PC-9 (cell line): ENCODE data around the gene IL1RAP. TPM values are rescaled to one million over a fixed set of nuclear protein-coding genes. Genes with fewer than 3 reads are reported as not detected.

Source experiments
- BruUV-seq: library from RNA; stranded (reverse); fragments of 400-500 nt; replicated peaks from 2 replicates; lab custom pipeline; 2021; lab: Mats Ljungman, UMichigan
- CTCF ChIA-PET: fragments of 300-600 bp; sonication (Branson Sonifier 250); formaldehyde crosslinking; loops from one replicate; lab custom pipeline; 2022; ENCODE audit warnings: antibody characterized with exemption; lab: Charles Lee
- POLR2A ChIA-PET: fragments of 300-600 bp; sonication (Branson Sonifier 250); formaldehyde crosslinking; loops from one replicate; lab custom pipeline; 2022; ENCODE audit warnings: antibody characterized with exemption; ENCODE audit not compliant: unreplicated experiment; lab: Charles Lee
- DNase-seq, 2 experiments: peaks; one replicate each; pipeline versions ENCODE4 v3.0.0 to v3.0.0-alpha.2; 2015 to 2022; ENCODE audit warnings: mixed read lengths in 1 of 2
- H2AFZ ChIP-seq: fragments of 200-600 bp; sonication (generic); 2 replicates; pipeline ENCODE4 v1.8.1; 2017; ENCODE audit warnings: antibody characterized with exemption
- H3F3A ChIP-seq: fragments of 200-600 bp; sonication (generic); 2 replicates; pipeline ENCODE4 v1.8.1; 2017; ENCODE audit warnings: antibody characterized with exemption, mild to moderate bottlenecking, low read depth; ENCODE audit not compliant: insufficient read depth
- H3K27ac ChIP-seq: fragments of 200-600 bp; sonication (generic); 2 replicates; pipeline ENCODE4 v1.6.1; 2016; ENCODE audit warnings: mixed run types
- H3K27me3 ChIP-seq: fragments of 200-600 bp; sonication (generic); 2 replicates; pipeline ENCODE4 v1.6.1; 2016; ENCODE audit warnings: low read depth, mixed run types; ENCODE audit not compliant: insufficient read depth
- H3K36me3 ChIP-seq: fragments of 200-600 bp; sonication (generic); 2 replicates; pipeline ENCODE4 v1.6.1; 2016; ENCODE audit warnings: low read depth, mixed run types
- H3K4me1 ChIP-seq: fragments of 200-600 bp; sonication (generic); replicated peaks from 2 replicates; pipeline ENCODE4 v1.6.1; 2016; ENCODE audit warnings: mixed run types; ENCODE audit not compliant: insufficient read depth
- H3K4me2 ChIP-seq: fragments of 200-600 bp; sonication (generic); 2 replicates; pipeline ENCODE4 v1.6.1; 2017; ENCODE audit warnings: mixed run types
- H3K4me3 ChIP-seq: fragments of 200-600 bp; sonication (generic); 2 replicates; pipeline ENCODE4 v1.6.1; 2016; ENCODE audit warnings: mixed run types
- H3K79me2 ChIP-seq: fragments of 200-600 bp; sonication (generic); 2 replicates; pipeline ENCODE4 v1.6.1; 2017; ENCODE audit warnings: low read depth, mixed run types
- H3K9me2 ChIP-seq: fragments of 200-600 bp; sonication (generic); 2 replicates; pipeline ENCODE4 v1.8.1; 2017; ENCODE audit warnings: mild to moderate bottlenecking; ENCODE audit not compliant: insufficient read depth
- H3K9me3 ChIP-seq: fragments of 200-600 bp; sonication (generic); 2 replicates; pipeline ENCODE4 v1.8.1; 2016; ENCODE audit warnings: low read depth; ENCODE audit not compliant: insufficient read depth
- H4K20me1 ChIP-seq: fragments of 200-600 bp; sonication (generic); 2 replicates; pipeline ENCODE4 v1.8.1; 2017; ENCODE audit not compliant: insufficient read depth
- CTCF ChIP-seq: fragments of 200-600 bp; sonication (generic); conservative IDR thresholded peaks from 2 replicates; pipeline ENCODE4 v1.6.1; 2017; ENCODE audit warnings: mixed run types, antibody characterized with exemption, mild to moderate bottlenecking, moderate library complexity
- EZH2 ChIP-seq: fragments of 200-600 bp; sonication (generic); IDR thresholded peaks from 2 replicates; pipeline ENCODE4 v1.8.0; 2017; ENCODE audit warnings: antibody characterized with exemption, low read depth
- intact Hi-C: fragments of 100-400 bp; cut with micrococcal nuclease; formaldehyde crosslinking; loops from one replicate; pipeline ENCODE4 v1.10.0; 2022; ENCODE audit not compliant: unreplicated experiment
- total RNA-seq: library from RNA; stranded (reverse); gene quantifications from 2 replicates; pipeline ENCODE4 v1.2.3, GENCODE V29; 2021

Gene IL1RAP
- total RNA-seq, 1 experiment from 2014 or later = 13.3 TPM

- Histone ChIP-seq H3F3A (no peaks in the 10 kb centered on the region), H3K9me2 (0 out of 2 replicates have a peak, but pooled peaks cover 3% of the 10 kb centered on the region), H3K27me3 (no peaks in the 10 kb centered on the region), H3K9me3 (no peaks in the 10 kb centered on the region), H4K20me1 (no peaks in the 10 kb centered on the region), H3K4me2 (no peak overlapping the region), H3K79me2 (no peaks in the 10 kb centered on the region), H2AFZ (no peak overlapping the region), H3K4me1 (peaks cover 8% of the 10 kb centered on the region; the same call in 1 of the 2 replicates), H3K36me3 (no peaks in the 10 kb centered on the region), H3K27ac (no peak overlapping the region), H3K4me3 (no peak overlapping the region)
- no peak for TF ChIP-seq CTCF
- TF ChIP-seq EZH2 = no peak
- ChIA-PET CTCF (no interaction called here), POLR2A (no interaction called here)
- DNase-seq = no peak
- BruUV-seq = no TSS peak
- intact Hi-C loops = no loop called here
Observed at GRCh38 chr3:190492966-190493365, 20.9 kb upstream of the IL1RAP start.

- Histone ChIP-seq H2AFZ (no peak overlapping the region), H3K9me3 (no peaks in the 10 kb centered on the region), H4K20me1 (no peaks in the 10 kb centered on the region), H3K9me2 (0 out of 2 replicates have a peak, but pooled peaks cover 3% of the 10 kb centered on the region), H3K79me2 (no peaks in the 10 kb centered on the region), H3K4me1 (peaks cover 8% of the 10 kb centered on the region; the same call in 1 of the 2 replicates), H3K27ac (no peak overlapping the region), H3K27me3 (no peaks in the 10 kb centered on the region), H3K36me3 (no peaks in the 10 kb centered on the region), H3K4me3 (no peak overlapping the region), H3K4me2 (no peak overlapping the region), H3F3A (no peaks in the 10 kb centered on the region)
- BruUV-seq = no TSS peak
- ChIA-PET CTCF (no interaction called here), POLR2A (interaction anchor here (0.8 kb wide), 1 partner anchor 815 kb away, joined by 6 read pairs; no protein-coding TSS in a partner anchor)
- intact Hi-C loops = no loop called here
- TF ChIP-seq CTCF (no peak), EZH2 (no peak)
- no peak for DNase-seq
Observed at GRCh38 chr3:190494907-190495306, 19.0 kb upstream of the IL1RAP start.

GRCh38 chr3:190495354-190495753, 18.5 kb upstream of the IL1RAP start:
- H3K27ac ChIP-seq = no peak overlapping the region
- no peak for DNase-seq
- no peaks in the 10 kb centered on the region for H3K27me3 ChIP-seq
- ChIA-PET CTCF (interaction anchor here (0.5 to 0.6 kb wide), 2 partner anchors 9 to 186 kb away, joined by 3 read pairs; no protein-coding TSS in a partner anchor), POLR2A (interaction anchor here (0.8 kb wide), 1 partner anchor 816 kb away, joined by 6 read pairs; no protein-coding TSS in a partner anchor)
- H3K79me2 ChIP-seq = no peaks in the 10 kb centered on the region
- no TSS peak for BruUV-seq
- intact Hi-C loops = no loop called here
- H3K9me2 ChIP-seq = 0 out of 2 replicates have a peak, but pooled peaks cover 3% of the 10 kb centered on the region
- no peak overlapping the region for H3K4me3 ChIP-seq
- H3K36me3 ChIP-seq = no peaks in the 10 kb centered on the region
- no peaks in the 10 kb centered on the region for H3F3A ChIP-seq
- no peak overlapping the region for H3K4me2 ChIP-seq
- peaks cover 8% of the 10 kb centered on the region; the same call in 1 of the 2 replicates for H3K4me1 ChIP-seq
- TF ChIP-seq EZH2 (no peak), CTCF (no peak)
- no peak overlapping the region for H2AFZ ChIP-seq
- H4K20me1 ChIP-seq = no peaks in the 10 kb centered on the region
- H3K9me3 ChIP-seq = no peaks in the 10 kb centered on the region
